SJCRH30 (cell line): ENCODE results near the gene RCSD1. TPM values are rescaled to one million over a fixed set of nuclear protein-coding genes. Genes with fewer than 3 reads are reported as not detected.
"Not testable (repeated sequence)": the region's sequence is repeated elsewhere in the genome, so short reads cannot be mapped to it uniquely, and the experiment has no call there.

Source experiments
- DNase-seq, 2 experiments: peaks; one replicate each; pipeline ENCODE4 v3.0.0-alpha.2; 2015 to 2020
- H3K27ac ChIP-seq: fragments of 250-450 bp; sonication (Bioruptor Pico); 2 replicates; pipeline ENCODE4 v1.5.1; 2020; ENCODE audit warnings: mild to moderate bottlenecking, moderate library complexity
- H3K27me3 ChIP-seq: fragments of 250-450 bp; sonication (Bioruptor Pico); 2 replicates; pipeline ENCODE4 v1.5.1; 2020; ENCODE audit warnings: mild to moderate bottlenecking, moderate library complexity
- H3K36me3 ChIP-seq: fragments of 250-450 bp; sonication (Bioruptor Pico); 2 replicates; pipeline ENCODE4 v1.5.1; 2020; ENCODE audit warnings: mild to moderate bottlenecking, moderate library complexity
- H3K4me1 ChIP-seq: fragments of 250-450 bp; sonication (Bioruptor Pico); 2 replicates; pipeline ENCODE4 v1.5.1; 2020; ENCODE audit warnings: mild to moderate bottlenecking, moderate library complexity
- H3K4me3 ChIP-seq: fragments of 250-450 bp; sonication (Bioruptor Pico); 2 replicates; pipeline ENCODE4 v1.5.1; 2020; ENCODE audit warnings: mild to moderate bottlenecking, moderate library complexity
- H3K9me3 ChIP-seq: fragments of 250-450 bp; sonication (Bioruptor Pico); replicated peaks from 2 replicates; pipeline ENCODE4 v1.5.1; 2020; ENCODE audit warnings: mild to moderate bottlenecking, moderate library complexity
- total RNA-seq: library from RNA; depleted of rRNA; stranded (reverse); fragments of >200 nt; shearing (Covaris generic); gene quantifications from 2 replicates; pipeline ENCODE4 v1.2.3, GENCODE V29; 2014

The RCSD1 gene
- total RNA-seq, 1 experiment from 2014 or later, result 0.16 TPM

DNA sequence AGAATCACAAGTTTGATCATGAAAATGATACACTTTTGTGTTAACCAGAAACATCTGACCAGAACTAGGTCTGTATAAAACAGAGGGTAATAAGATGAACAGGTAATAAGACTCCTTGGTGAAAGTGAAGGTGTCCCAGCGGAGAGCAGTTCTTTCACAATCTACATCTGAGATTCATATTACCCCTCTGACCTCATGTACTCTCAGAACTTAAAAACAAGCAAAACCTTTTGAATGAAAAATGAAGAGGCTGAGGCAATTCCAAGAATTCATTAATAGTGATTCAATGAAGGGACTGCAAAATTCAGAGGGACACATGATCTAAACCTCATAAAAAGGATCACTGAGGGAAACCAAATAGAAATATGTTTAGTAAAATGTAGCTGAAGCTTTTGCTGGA is 80.8 kb downstream of the RCSD1 start:
- Histone ChIP-seq H3K36me3 (no peaks in the 10 kb centered on the region), H3K4me3 (no peak overlapping the region), H3K9me3 (no peaks in the 10 kb centered on the region), H3K27ac (no peak overlapping the region), H3K27me3 (no peaks in the 10 kb centered on the region), H3K4me1 (peaks cover 30% of the 10 kb centered on the region)
- DNase-seq, result no peak

- Histone ChIP-seq H3K4me1 (peaks cover 21% of the 10 kb centered on the region), H3K9me3 (no peaks in the 10 kb centered on the region), H3K4me3 (no peak overlapping the region), H3K27me3 (no peaks in the 10 kb centered on the region), H3K27ac (no peak overlapping the region), H3K36me3 (no peaks in the 10 kb centered on the region)
- DNase-seq, result no peak
Measured at GRCh38 chr1:167711797-167712196, 81.8 kb downstream of the RCSD1 start.

- H3K4me1 ChIP-seq, result peaks cover 7% of the 10 kb centered on the region
- peak overlapping the region; percentile 84 for H3K4me3 ChIP-seq
- H3K27me3 ChIP-seq, result no peaks in the 10 kb centered on the region
- H3K27ac ChIP-seq, result peak overlapping the region; percentile 86
- no peaks in the 10 kb centered on the region for H3K36me3 ChIP-seq
- peak; percentile 26 to 50 for DNase-seq
- H3K9me3 ChIP-seq, result no peaks in the 10 kb centered on the region
Measured at GRCh38 chr1:167713330-167714081, 83.5 kb downstream of the RCSD1 start.

- Histone ChIP-seq H3K4me1 (peaks cover 4% of the 10 kb centered on the region; the same call in 1 of the 2 replicates), H3K27ac (peak overlapping the region; percentile 86), H3K9me3 (no peaks in the 10 kb centered on the region), H3K4me3 (peak overlapping the region; percentile 84), H3K36me3 (no peaks in the 10 kb centered on the region), H3K27me3 (no peaks in the 10 kb centered on the region)
- peak in 1 of 2 experiments; percentile 78 for DNase-seq
Measured at GRCh38 chr1:167714098-167714438, 84.0 kb downstream of the RCSD1 start.

- H3K27me3 ChIP-seq, result no peaks in the 10 kb centered on the region
- H3K27ac ChIP-seq, result peak overlapping the region; percentile 86
- peak overlapping the region; percentile 84 for H3K4me3 ChIP-seq
- no peaks in the 10 kb centered on the region; the same call in 1 of the 2 replicates for H3K4me1 ChIP-seq
- H3K9me3 ChIP-seq, result no peaks in the 10 kb centered on the region
- peak; percentile 78 to 90 for DNase-seq
- H3K36me3 ChIP-seq, result no peaks in the 10 kb centered on the region
Measured at GRCh38 chr1:167714439-167715156, 84.6 kb downstream of the RCSD1 start.

DNA sequence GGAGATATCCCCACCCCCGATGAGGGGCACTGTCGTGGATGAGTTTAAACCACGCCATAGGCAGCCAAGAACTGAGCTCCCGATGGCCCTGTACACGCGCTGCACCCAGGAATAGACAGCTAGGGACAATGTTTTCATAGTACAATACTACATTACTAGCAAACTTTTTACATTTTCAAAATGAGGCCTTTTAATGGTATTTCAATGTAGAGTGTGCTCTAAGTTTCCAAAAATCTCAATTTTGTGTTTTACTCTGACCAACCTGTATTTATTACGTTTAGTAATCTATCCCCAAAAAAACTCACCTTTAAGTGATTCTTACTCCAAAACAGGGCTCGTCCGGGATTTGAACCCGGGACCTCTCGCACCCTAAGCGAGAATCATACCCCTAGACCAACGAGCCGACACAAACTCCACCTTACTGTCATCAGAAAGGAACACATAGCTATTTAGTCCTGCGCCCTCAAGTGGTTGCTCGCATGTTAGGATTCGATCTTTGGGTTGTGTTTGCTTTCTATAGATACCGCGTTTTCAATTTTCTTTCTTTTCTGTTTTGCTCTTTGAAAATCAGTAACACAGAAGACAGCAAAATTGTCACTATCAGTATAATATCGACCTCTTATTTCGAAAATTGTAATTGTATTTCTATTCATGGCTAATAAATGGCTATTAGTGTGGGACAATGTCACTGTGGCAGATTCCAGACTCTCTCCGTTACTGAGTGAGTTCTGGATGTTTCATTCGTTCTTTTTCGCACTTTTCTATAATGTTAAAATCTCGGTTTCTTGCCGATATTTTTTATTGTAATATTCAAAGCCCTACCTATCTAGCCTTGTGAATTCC is 85.3 kb downstream of the RCSD1 start:
- Histone ChIP-seq H3K27me3 (no peaks in the 10 kb centered on the region), H3K36me3 (no peaks in the 10 kb centered on the region)
- peak; percentile 82 to 94 for DNase-seq

GRCh38 chr1:167716000-167716271 is 85.9 kb downstream of the RCSD1 start:
- Histone ChIP-seq H3K4me1 (no peaks in the 10 kb centered on the region), H3K36me3 (no peaks in the 10 kb centered on the region), H3K27me3 (no peaks in the 10 kb centered on the region), H3K4me3 (peak overlapping the region; percentile 84), H3K27ac (peak overlapping the region; percentile 17; the same call in 1 of the 2 replicates), H3K9me3 (no peaks in the 10 kb centered on the region)
- no peak for DNase-seq

More for the DNA sequence above, 85.3 kb downstream of the RCSD1 start:
- Histone ChIP-seq H3K4me1 (no peaks in the 10 kb centered on the region), H3K4me3 (peak overlapping the region; percentile 84), H3K9me3 (no peaks in the 10 kb centered on the region), H3K27ac (peak overlapping the region; percentile 86)

- H3K27ac ChIP-seq, result no peak overlapping the region
- H3K9me3 ChIP-seq, result no peaks in the 10 kb centered on the region
- no peaks in the 10 kb centered on the region for H3K27me3 ChIP-seq
- no peak for DNase-seq
- H3K36me3 ChIP-seq, result no peaks in the 10 kb centered on the region
- H3K4me3 ChIP-seq, result no peak overlapping the region; the same call in 1 of the 2 replicates
- no peaks in the 10 kb centered on the region for H3K4me1 ChIP-seq
Measured at GRCh38 chr1:167717351-167717750, 87.3 kb downstream of the RCSD1 start.

DNA sequence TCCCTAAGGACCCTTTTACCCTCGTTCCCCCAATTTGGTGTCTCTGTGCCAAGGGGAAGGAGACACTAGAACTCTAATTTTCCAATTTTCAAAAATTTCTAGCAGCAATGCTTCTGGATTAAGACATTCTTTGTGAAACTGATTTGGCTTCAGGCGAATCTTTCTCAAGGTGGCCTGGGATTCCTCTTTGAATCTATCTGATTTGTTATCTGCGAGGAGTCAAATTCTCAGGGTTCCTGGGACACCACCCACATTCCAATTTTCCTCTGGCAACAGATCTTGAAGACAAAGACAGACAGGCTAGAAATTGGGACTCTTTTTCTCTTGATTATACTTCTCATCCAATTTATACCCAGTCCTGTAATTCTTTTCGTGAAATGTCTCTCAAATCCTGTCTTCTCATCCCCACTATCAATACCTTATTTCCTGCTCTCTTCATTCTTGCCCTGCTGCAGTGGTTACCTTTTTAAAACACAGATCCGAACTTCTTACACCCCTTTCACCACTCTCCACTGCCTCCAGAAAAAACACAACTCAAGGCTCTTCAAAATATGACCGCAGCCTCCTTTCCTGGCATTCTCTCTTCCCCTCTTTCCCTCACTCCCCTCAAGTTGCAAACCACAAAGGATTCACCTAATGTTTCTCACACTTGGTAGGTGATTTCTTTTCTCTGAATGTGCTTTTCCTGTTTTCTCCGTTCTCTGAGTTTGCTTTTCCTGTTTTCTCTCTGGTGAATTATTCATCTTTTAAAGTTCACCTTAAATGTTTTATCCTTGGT is 89.1 kb downstream of the RCSD1 start:
- Histone ChIP-seq H3K27me3 (no peaks in the 10 kb centered on the region), H3K27ac (no peak overlapping the region), H3K4me1 (peaks cover 4% of the 10 kb centered on the region; the same call in 1 of the 2 replicates), H3K9me3 (no peaks in the 10 kb centered on the region), H3K36me3 (no peaks in the 10 kb centered on the region), H3K4me3 (no peak overlapping the region)
- no peak for DNase-seq

DNA sequence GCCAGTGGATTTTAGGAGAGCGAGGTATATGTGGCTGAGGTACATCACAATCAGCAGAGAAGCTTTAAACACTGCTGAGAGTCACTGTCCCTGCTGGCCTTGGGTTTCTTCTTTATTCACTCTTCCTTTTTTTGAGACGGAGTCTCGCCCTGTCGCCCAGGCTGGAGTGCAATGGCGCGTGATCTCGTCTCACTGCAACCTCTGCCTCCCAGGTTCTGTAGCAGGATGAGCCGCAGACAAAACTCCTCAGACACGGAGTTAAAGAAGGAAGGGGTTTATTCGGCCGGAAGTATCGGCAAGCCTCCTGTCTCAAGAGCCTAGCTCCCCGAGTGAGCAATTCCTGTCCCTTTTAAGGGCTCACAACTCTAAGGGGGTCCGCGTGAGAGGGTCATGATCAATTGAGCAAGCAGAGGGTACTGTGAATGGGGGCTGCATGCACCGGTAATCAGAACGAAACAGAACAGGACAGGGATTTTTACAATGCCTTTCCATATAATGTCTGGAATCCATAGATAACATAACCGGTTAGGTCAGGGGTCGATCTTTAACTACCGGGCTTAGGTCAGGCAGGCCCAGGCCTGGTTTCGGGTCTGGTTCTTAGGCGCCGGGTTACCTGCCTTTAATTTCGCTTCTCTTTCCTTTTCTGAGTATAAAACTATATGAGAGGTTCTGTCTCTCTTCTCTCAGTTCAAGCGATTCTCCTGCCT is 89.8 kb downstream of the RCSD1 start:
- DNase-seq, H3K4me1 ChIP-seq, H3K36me3 ChIP-seq, H3K27me3 ChIP-seq, H3K4me3 ChIP-seq, H3K9me3 ChIP-seq, H3K27ac ChIP-seq: not testable (repeated sequence)

GRCh38 chr1:167720965-167721616 is 91.1 kb downstream of the RCSD1 start:
- Histone ChIP-seq H3K9me3 (no peaks in the 10 kb centered on the region), H3K4me3 (peak overlapping the region; percentile 90), H3K36me3 (no peaks in the 10 kb centered on the region), H3K27me3 (no peaks in the 10 kb centered on the region), H3K27ac (peak overlapping the region; percentile 40; the same call in 1 of the 2 replicates), H3K4me1 (peaks cover 4% of the 10 kb centered on the region; the same call in 1 of the 2 replicates)
- peak; percentile 26 to 52 for DNase-seq

DNA sequence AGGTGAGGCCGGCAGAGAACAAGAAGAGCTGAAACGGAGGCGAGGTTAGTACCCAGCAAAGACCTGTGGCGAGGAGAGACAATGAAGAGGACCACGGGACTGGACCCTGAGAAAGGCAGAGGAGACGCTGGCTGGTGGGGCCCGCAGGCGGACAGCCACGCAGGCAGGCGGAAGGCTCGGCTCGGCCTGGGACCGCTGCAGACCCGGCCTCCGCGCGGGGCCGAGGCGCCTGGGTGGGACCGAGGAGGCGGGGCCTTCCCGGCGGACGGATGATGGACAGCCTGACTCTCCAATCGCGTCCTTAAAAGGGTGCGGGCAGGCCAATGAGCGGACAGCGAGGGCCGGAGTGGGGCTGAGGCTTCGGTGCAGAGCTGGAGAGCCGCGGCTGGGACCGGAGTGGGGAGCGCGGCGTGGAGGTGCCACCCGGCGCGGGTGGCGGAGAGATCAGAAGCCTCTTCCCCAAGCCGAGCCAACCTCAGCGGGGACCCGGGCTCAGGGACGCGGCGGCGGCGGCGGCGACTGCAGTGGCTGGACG is 91.7 kb downstream of the RCSD1 start, which contains the start of gene MPZL1:
MPZL1 (plus strand) TSS at position 366 of the 535 bp plus-strand sequence. CDS start 170 bp downstream, outside the sequence.
- Histone ChIP-seq H3K4me1 (peaks cover 4% of the 10 kb centered on the region; the same call in 1 of the 2 replicates), H3K27me3 (no peaks in the 10 kb centered on the region), H3K27ac (peak within 1 kb of the TSS; percentile 40; the same call in 1 of the 2 replicates), H3K4me3 (peak within 1 kb of the TSS; percentile 90), H3K9me3 (no peaks in the 10 kb centered on the region), H3K36me3 (no peaks in the 10 kb centered on the region)
- peak; percentile 90 to 93 for DNase-seq
